ENCODE data around the gene ARL16. TPM values are rescaled to one million over a fixed set of nuclear protein-coding genes. Genes with fewer than 3 reads are reported as not detected.

ARL16 gene
- total RNA-seq, 1 donor from 2014 or later, result 24.1 TPM

DNA sequence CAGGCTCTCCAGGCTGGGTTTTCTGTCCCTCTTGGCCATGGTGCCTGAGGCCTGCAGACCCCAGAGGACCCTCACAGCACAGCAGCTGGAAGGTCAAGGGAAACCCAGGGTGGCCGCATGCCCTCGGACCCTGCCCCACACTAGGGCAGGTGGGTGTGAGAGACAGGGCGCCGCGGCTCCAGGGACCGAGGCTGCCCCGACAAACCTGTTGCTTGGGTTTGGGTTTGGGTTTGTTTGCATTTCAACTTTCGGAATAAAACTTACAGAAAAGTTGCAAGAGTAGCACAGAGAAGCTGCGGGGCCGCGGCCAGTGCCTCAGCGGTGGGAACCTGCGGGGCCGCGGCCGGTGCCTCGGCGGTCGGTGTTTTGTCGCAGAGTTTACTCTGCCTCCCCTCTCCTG lies 8.0 kb upstream of the ARL16 start:
- H3K36me3 ChIP-seq, result peaks cover 0 to 96% of the 10 kb centered on the region in 2 donors
- no peak for DNase-seq (ENCODE audit: extremely low spot score in 2 of 2)
- no peak overlapping the region for H3K27ac ChIP-seq
- H3K4me3 ChIP-seq, result no peak overlapping the region
- TF ChIP-seq, protein P1, sequence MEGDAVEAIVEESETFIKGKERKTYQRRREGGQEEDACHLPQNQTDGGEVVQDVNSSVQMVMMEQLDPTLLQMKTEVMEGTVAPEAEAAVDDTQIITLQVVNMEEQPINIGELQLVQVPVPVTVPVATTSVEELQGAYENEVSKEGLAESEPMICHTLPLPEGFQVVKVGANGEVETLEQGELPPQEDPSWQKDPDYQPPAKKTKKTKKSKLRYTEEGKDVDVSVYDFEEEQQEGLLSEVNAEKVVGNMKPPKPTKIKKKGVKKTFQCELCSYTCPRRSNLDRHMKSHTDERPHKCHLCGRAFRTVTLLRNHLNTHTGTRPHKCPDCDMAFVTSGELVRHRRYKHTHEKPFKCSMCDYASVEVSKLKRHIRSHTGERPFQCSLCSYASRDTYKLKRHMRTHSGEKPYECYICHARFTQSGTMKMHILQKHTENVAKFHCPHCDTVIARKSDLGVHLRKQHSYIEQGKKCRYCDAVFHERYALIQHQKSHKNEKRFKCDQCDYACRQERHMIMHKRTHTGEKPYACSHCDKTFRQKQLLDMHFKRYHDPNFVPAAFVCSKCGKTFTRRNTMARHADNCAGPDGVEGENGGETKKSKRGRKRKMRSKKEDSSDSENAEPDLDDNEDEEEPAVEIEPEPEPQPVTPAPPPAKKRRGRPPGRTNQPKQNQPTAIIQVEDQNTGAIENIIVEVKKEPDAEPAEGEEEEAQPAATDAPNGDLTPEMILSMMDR (IDR thresholded peaks at IDR 0.05), result no peak
- TF ChIP-seq POLR2AphosphoS5 (IDR thresholded peaks at IDR 0.05; ENCODE audit: insufficient read depth in 1 of 2, low read depth in 1 of 2), result no peak
- TF ChIP-seq POLR2A (IDR thresholded peaks at IDR 0.05), result no peak
- no peaks in the 10 kb centered on the region for H3K27me3 ChIP-seq
- peaks cover 7% of the 10 kb centered on the region for H3K4me1 ChIP-seq
- intact Hi-C loops (cut with DNase I), result no loop called here
- H3K9me3 ChIP-seq, result no peaks in the 10 kb centered on the region

GRCh38 chr17:81691196-81691595 lies 7.6 kb upstream of the ARL16 start:
- Histone ChIP-seq H3K4me1 (peaks cover 11% of the 10 kb centered on the region), H3K9me3 (no peaks in the 10 kb centered on the region), H3K27ac (no peak overlapping the region), H3K4me3 (no peak overlapping the region), H3K27me3 (no peaks in the 10 kb centered on the region), H3K36me3 (peaks cover 0 to 96% of the 10 kb centered on the region in 2 donors)
- DNase-seq (ENCODE audit: extremely low spot score in 2 of 2), result no peak
- intact Hi-C loops (cut with DNase I), result no loop called here
- no peak for TF ChIP-seq POLR2AphosphoS5 (IDR thresholded peaks at IDR 0.05; ENCODE audit: insufficient read depth in 1 of 2, low read depth in 1 of 2)
- TF ChIP-seq, protein P1 (IDR thresholded peaks at IDR 0.05), result no peak
- no peak for TF ChIP-seq POLR2A (IDR thresholded peaks at IDR 0.05)

DNA sequence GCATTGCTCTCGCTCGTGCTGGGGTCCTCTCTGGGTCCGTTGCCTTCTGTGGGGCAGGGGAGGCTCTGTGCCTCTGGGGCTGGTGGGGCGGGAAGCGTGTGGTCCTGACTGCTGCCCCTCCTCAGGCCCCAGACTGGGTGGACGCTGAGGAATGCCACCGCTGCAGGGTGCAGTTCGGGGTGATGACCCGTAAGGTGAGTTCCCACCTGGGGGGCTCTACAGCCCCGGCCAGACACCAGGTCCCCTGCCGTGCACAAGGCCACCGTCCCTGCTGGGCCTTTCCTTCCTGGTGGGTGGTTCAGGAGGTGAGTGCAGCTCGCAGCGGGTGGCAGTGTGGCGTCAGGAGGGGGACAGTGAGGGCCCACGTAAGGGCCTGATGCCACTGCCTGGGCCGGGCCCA lies 7.0 kb upstream of the ARL16 start:
- intact Hi-C loops (cut with DNase I), result no loop called here
- Histone ChIP-seq H3K27ac (no peak overlapping the region), H3K4me1 (peaks cover 17% of the 10 kb centered on the region), H3K36me3 (peaks cover 0 to 96% of the 10 kb centered on the region in 2 donors), H3K9me3 (no peaks in the 10 kb centered on the region), H3K27me3 (no peaks in the 10 kb centered on the region), H3K4me3 (no peak overlapping the region)
- no peak for DNase-seq (ENCODE audit: extremely low spot score in 2 of 2)
- TF ChIP-seq POLR2A (IDR thresholded peaks at IDR 0.05) (no peak), POLR2AphosphoS5 (IDR thresholded peaks at IDR 0.05; ENCODE audit: insufficient read depth in 1 of 2, low read depth in 1 of 2) (no peak)
- TF ChIP-seq, protein P1 (IDR thresholded peaks at IDR 0.05), result no peak

GRCh38 chr17:81690066-81690465 lies 6.5 kb upstream of the ARL16 start:
- H3K4me1 ChIP-seq, result peaks cover 22% of the 10 kb centered on the region
- intact Hi-C loops (cut with DNase I), result no loop called here
- H3K36me3 ChIP-seq, result peaks cover 0 to 94% of the 10 kb centered on the region in 2 donors
- H3K4me3 ChIP-seq, result no peak overlapping the region
- no peaks in the 10 kb centered on the region for H3K27me3 ChIP-seq
- TF ChIP-seq POLR2AphosphoS5 (IDR thresholded peaks at IDR 0.05; ENCODE audit: insufficient read depth in 1 of 2, low read depth in 1 of 2) (no peak), POLR2A (IDR thresholded peaks at IDR 0.05) (no peak)
- TF ChIP-seq, protein P1 (IDR thresholded peaks at IDR 0.05), result no peak
- H3K9me3 ChIP-seq, result no peaks in the 10 kb centered on the region
- H3K27ac ChIP-seq, result no peak overlapping the region
- DNase-seq (ENCODE audit: extremely low spot score in 2 of 2), result no peak

DNA sequence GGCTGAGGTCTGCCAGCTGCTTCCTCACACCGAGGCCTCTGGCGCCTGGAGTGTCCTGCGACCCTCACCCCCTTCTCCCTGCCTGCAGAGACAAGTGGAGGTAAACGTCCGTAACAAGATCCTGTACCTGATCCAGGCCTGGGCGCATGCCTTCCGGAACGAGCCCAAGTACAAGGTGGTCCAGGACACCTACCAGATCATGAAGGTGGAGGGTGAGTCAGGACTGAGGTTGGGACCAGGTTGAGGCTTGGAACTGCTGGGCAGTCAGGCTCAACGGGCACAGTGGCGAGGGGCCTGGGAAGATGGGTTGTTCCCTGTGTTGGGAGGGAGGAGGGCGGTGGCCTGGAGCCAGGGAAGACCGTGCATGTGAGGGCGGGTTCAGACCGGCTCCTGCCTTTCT lies 5.0 kb upstream of the ARL16 start:
- DNase-seq (ENCODE audit: extremely low spot score in 2 of 2), result no peak
- peaks cover 0 to 79% of the 10 kb centered on the region in 2 donors for H3K36me3 ChIP-seq
- TF ChIP-seq POLR2AphosphoS5 (IDR thresholded peaks at IDR 0.05; ENCODE audit: insufficient read depth in 1 of 2, low read depth in 1 of 2), result no peak
- TF ChIP-seq POLR2A (IDR thresholded peaks at IDR 0.05), result no peak
- TF ChIP-seq, protein P1 (IDR thresholded peaks at IDR 0.05), result no peak
- H3K27me3 ChIP-seq, result no peaks in the 10 kb centered on the region
- no peak overlapping the region for H3K27ac ChIP-seq
- H3K4me3 ChIP-seq, result no peak overlapping the region
- intact Hi-C loops (cut with DNase I), result no loop called here
- H3K9me3 ChIP-seq, result no peaks in the 10 kb centered on the region
- peaks cover 29% of the 10 kb centered on the region for H3K4me1 ChIP-seq
